Activated naive CD4-positive, alpha-beta T cell treated with anti-CD3 and anti-CD28 coated beads, Interleukin-2, amount 50 U/mL, for 72 hours (primary cell): ENCODE measurements around the gene NCOA7. TPM values are rescaled to one million over a fixed set of nuclear protein-coding genes. Genes with fewer than 3 reads are reported as not detected.
A peak's percentile ranks its signal among the peaks of the same experiment; 100 is the strongest.
"Not testable (repeated sequence)": the region's sequence is repeated elsewhere in the genome, so short reads cannot be mapped to it uniquely, and the experiment has no call there.

Experiments used
- ATAC-seq, 2 donors: fragments of 150-1000 bp; cut with Tn5 transposase; 2 replicates each; pipeline ENCODE4 v1.10.0; 2021; ENCODE audit warnings: mild to moderate bottlenecking in 2 of 2, moderate library complexity in 2 of 2
- DNase-seq, 2 donors: peaks; one replicate each; pipeline ENCODE4 v3.0.0; 2021 to 2022; ENCODE audit warnings: low spot score in 2 of 2
- H3K27ac Mint-ChIP-seq, 2 donors: one replicate each; pipeline ENCODE4 v1.8.0; 2022; ENCODE audit warnings: mild to moderate bottlenecking in 2 of 2, mixed read lengths in 2 of 2
- H3K36me3 Mint-ChIP-seq, 2 donors: one replicate each; pipeline ENCODE4 v1.8.0; 2022; ENCODE audit warnings: mixed read lengths in 2 of 2
- H3K9me3 Mint-ChIP-seq, 2 donors: one replicate each; pipeline ENCODE4 v1.8.0; 2022; ENCODE audit warnings: mixed read lengths in 2 of 2
- total RNA-seq, 2 donors: library from RNA; stranded (reverse); gene quantifications; one replicate each; pipeline ENCODE4 v1.2.3, GENCODE V29; 2022

Gene NCOA7
- total RNA-seq, 2 donors from 2014 or later, result 50.8 to 58.8 TPM

- DNase-seq, result no peak
- ATAC-seq, result no peak
- H3K27ac Mint-ChIP-seq, result no peak overlapping the region
- H3K9me3 Mint-ChIP-seq, result no peaks in the 10 kb centered on the region
- H3K36me3 Mint-ChIP-seq, result peaks cover 0 to 3% of the 10 kb centered on the region in 2 donors
Observed at GRCh38 chr6:125797120-125797885, 6.5 kb downstream of the NCOA7 start.

GRCh38 chr6:125797886-125798444, 7.2 kb downstream of the NCOA7 start:
- H3K27ac Mint-ChIP-seq, result no peak overlapping the region
- no peaks in the 10 kb centered on the region for H3K9me3 Mint-ChIP-seq

GRCh38 chr6:125798734-125799508, 8.2 kb downstream of the NCOA7 start:
- Mint-ChIP-seq H3K36me3 (peaks cover 0 to 4% of the 10 kb centered on the region in 2 donors), H3K27ac (no peak overlapping the region), H3K9me3 (no peaks in the 10 kb centered on the region)
- ATAC-seq, result no peak
- no peak for DNase-seq

More at GRCh38 chr6:125797886-125798444, 7.2 kb downstream of the NCOA7 start:
- DNase-seq (no peak), ATAC-seq (no peak)
- peaks cover 0 to 4% of the 10 kb centered on the region in 2 donors for H3K36me3 Mint-ChIP-seq

- Mint-ChIP-seq H3K36me3 (peaks cover 0 to 4% of the 10 kb centered on the region in 2 donors), H3K9me3 (no peaks in the 10 kb centered on the region), H3K27ac (no peak overlapping the region)
- DNase-seq (no peak), ATAC-seq (no peak)
Observed at GRCh38 chr6:125802383-125802782, 11.6 kb downstream of the NCOA7 start.

- peaks cover 0 to 5% of the 10 kb centered on the region in 2 donors for H3K36me3 Mint-ChIP-seq
- H3K27ac Mint-ChIP-seq, result no peak overlapping the region
- ATAC-seq, result no peak
- DNase-seq, result no peak
- no peaks in the 10 kb centered on the region for H3K9me3 Mint-ChIP-seq
Observed at GRCh38 chr6:125802943-125803377, 12.2 kb downstream of the NCOA7 start.

GRCh38 chr6:125804264-125804663, 13.5 kb downstream of the NCOA7 start:
- ATAC-seq, result peak; percentile 78 to 88
- peaks cover 0 to 18% of the 10 kb centered on the region in 2 donors for H3K36me3 Mint-ChIP-seq
- peak in 1 of 2 donors; percentile 42 for DNase-seq
- H3K9me3 Mint-ChIP-seq, result no peaks in the 10 kb centered on the region
- peak overlapping the region; percentile 5 to 31 for H3K27ac Mint-ChIP-seq

- not testable (repeated sequence) for DNase-seq, H3K27ac Mint-ChIP-seq, H3K9me3 Mint-ChIP-seq, ATAC-seq
- H3K36me3 Mint-ChIP-seq, result peaks cover 0 to 18% of the 10 kb centered on the region in 2 donors
Observed at GRCh38 chr6:125804866-125805425, 14.2 kb downstream of the NCOA7 start.

- Mint-ChIP-seq H3K9me3 (no peaks in the 10 kb centered on the region), H3K27ac (peak overlapping the region; percentile 24 to 63), H3K36me3 (peaks cover 0 to 18% of the 10 kb centered on the region in 2 donors)
- DNase-seq, result no peak
- peak in 1 of 2 donors; percentile 16 for ATAC-seq
Observed at GRCh38 chr6:125806813-125807212, 16.1 kb downstream of the NCOA7 start.

GRCh38 chr6:125807293-125807692, 16.5 kb downstream of the NCOA7 start:
- peaks cover 0 to 17% of the 10 kb centered on the region in 2 donors for H3K36me3 Mint-ChIP-seq
- H3K9me3 Mint-ChIP-seq, result no peaks in the 10 kb centered on the region
- DNase-seq (no peak), ATAC-seq (peak; percentile 78 to 83)
- H3K27ac Mint-ChIP-seq, result peak overlapping the region; percentile 24 to 63

GRCh38 chr6:125808060-125808459, 17.3 kb downstream of the NCOA7 start:
- DNase-seq, result no peak
- ATAC-seq, result no peak
- Mint-ChIP-seq H3K27ac (peak overlapping the region; percentile 24 to 63), H3K9me3 (no peaks in the 10 kb centered on the region), H3K36me3 (peaks cover 0 to 24% of the 10 kb centered on the region in 2 donors)

GRCh38 chr6:125808591-125808990, 17.8 kb downstream of the NCOA7 start:
- Mint-ChIP-seq H3K36me3 (peaks cover 0 to 25% of the 10 kb centered on the region in 2 donors), H3K27ac (peak overlapping the region; percentile 24 to 63), H3K9me3 (no peaks in the 10 kb centered on the region)
- ATAC-seq (no peak), DNase-seq (no peak)

GRCh38 chr6:125809570-125810170, 18.9 kb downstream of the NCOA7 start:
- no peak for ATAC-seq
- no peak for DNase-seq
- Mint-ChIP-seq H3K27ac (no peak overlapping the region), H3K9me3 (no peaks in the 10 kb centered on the region), H3K36me3 (peaks cover 0 to 25% of the 10 kb centered on the region in 2 donors)

GRCh38 chr6:125810445-125810844, 19.7 kb downstream of the NCOA7 start:
- Mint-ChIP-seq H3K9me3 (no peaks in the 10 kb centered on the region), H3K36me3 (peaks cover 0 to 25% of the 10 kb centered on the region in 2 donors), H3K27ac (no peak overlapping the region)
- DNase-seq, result no peak
- no peak for ATAC-seq

GRCh38 chr6:125811259-125811658, 20.5 kb downstream of the NCOA7 start:
- ATAC-seq (no peak), DNase-seq (no peak)
- H3K27ac Mint-ChIP-seq, result peak overlapping the region in 1 of 2 donors; percentile 66
- no peaks in the 10 kb centered on the region for H3K9me3 Mint-ChIP-seq
- H3K36me3 Mint-ChIP-seq, result peaks cover 0 to 25% of the 10 kb centered on the region in 2 donors

GRCh38 chr6:125812394-125813292, 21.9 kb downstream of the NCOA7 start:
- no peaks in the 10 kb centered on the region for H3K9me3 Mint-ChIP-seq
- H3K36me3 Mint-ChIP-seq, result peaks cover 0 to 25% of the 10 kb centered on the region in 2 donors
- ATAC-seq (peak; percentile 26 to 34), DNase-seq (no peak)
- peak overlapping the region in 1 of 2 donors; percentile 23 for H3K27ac Mint-ChIP-seq
